Measurements from ENCODE around the gene HECTD4. TPM values are rescaled to one million over a fixed set of nuclear protein-coding genes. Genes with fewer than 3 reads are reported as not detected.

The HECTD4 gene
- total and polyA plus RNA-seq, 9 of the 15 experiments (the other 6 are each of a cell fraction or from before 2014, with no cell fraction given), result 3.5 to 33.3 (median 13.5) TPM

DNA sequence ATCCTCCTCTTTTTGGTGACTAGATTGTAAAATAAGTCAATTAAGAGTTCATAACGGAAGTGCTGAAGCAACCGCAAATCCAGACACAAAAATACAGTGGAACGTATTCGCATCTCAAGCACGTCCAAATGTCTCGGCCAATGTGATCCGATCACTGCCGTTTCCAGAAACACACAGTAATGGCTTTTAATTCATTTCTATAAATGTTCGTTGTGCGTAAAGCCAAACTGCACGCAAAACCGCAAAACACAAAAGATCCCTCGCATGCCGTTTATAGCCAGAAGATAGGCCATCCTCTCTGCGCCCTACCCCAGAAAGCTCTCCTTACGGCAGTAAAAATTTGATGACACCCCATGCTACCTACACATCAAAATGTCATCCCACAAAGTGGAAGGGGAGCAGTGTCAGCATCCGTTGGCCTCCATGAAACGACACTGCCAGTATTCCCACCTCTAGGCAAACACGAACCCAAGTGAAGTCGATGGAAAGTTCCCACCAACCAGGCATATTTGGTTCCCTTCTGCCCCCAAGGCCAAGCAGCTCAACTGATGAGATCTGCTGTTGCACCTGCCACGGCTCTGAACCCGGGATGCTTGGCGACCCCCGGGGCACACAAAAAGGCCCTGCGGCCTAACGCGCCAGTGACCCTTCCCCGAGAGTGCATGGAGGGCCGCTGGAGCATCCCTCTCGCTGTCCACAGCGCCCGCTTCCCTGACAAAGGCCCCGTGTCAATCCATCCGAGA, 1.4 kb downstream of the HECTD4 start (continued):
- no peak for TF ChIP-seq BRD4 (IDR thresholded peaks at IDR 0.05)
- TF ChIP-seq, protein P1, sequence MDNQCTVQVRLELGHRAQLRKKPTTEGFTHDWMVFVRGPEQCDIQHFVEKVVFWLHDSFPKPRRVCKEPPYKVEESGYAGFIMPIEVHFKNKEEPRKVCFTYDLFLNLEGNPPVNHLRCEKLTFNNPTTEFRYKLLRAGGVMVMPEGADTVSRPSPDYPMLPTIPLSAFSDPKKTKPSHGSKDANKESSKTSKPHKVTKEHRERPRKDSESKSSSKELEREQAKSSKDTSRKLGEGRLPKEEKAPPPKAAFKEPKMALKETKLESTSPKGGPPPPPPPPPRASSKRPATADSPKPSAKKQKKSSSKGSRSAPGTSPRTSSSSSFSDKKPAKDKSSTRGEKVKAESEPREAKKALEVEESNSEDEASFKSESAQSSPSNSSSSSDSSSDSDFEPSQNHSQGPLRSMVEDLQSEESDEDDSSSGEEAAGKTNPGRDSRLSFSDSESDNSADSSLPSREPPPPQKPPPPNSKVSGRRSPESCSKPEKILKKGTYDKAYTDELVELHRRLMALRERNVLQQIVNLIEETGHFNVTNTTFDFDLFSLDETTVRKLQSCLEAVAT (IDR thresholded peaks at IDR 0.05), result peak in 1 of 2 experiments; percentile 80; a peak in 2 of 4 replicates
- TF ChIP-seq, protein P2, sequence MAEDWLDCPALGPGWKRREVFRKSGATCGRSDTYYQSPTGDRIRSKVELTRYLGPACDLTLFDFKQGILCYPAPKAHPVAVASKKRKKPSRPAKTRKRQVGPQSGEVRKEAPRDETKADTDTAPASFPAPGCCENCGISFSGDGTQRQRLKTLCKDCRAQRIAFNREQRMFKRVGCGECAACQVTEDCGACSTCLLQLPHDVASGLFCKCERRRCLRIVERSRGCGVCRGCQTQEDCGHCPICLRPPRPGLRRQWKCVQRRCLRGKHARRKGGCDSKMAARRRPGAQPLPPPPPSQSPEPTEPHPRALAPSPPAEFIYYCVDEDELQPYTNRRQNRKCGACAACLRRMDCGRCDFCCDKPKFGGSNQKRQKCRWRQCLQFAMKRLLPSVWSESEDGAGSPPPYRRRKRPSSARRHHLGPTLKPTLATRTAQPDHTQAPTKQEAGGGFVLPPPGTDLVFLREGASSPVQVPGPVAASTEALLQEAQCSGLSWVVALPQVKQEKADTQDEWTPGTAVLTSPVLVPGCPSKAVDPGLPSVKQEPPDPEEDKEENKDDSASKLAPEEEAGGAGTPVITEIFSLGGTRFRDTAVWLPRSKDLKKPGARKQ (CRISPR knock-in tag; IDR thresholded peaks at IDR 0.05), result peak; percentile 62; the same call in 1 of the 2 replicates
- TF ChIP-seq ZFX (CRISPR knock-in tag; IDR thresholded peaks at IDR 0.05), result peak; percentile 41; the same call in 1 of the 2 replicates

DNA sequence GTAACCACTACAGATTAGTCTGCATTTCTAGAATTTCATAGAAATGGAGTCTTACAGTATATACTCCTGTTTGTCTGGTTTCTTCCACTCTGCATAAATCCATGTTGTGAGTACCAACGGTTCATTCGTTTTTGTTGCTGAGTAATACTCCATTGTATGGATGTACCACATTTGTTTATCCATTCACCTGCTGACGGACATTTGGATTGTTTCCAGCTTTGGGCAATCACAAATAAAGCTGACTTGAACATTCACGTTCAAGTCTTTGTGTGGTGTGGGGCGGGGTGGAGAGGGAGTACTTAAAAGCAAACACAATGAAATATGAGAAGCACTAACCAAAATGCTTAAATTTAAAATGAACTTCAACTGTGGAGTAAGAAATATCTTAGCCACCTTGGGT, 7.1 kb downstream of the HECTD4 start:
- ChIA-PET POLR2A (interaction anchor here (0.8 to 1.6 kb wide), 4 partner anchors 10 to 24 kb away, joined by 3 to 5 read pairs (median 3); no protein-coding TSS in a partner anchor), CTCF (ENCODE audit: low intra/inter-chr PET ratio) (no interaction called here)
- FAIRE-seq, result no peak
- Histone ChIP-seq H3K9ac (ENCODE audit: insufficient read depth in 1 of 2, low read depth in 2 of 2, low read length in 2 of 2) (no peak overlapping the region), H2AFZ (ENCODE audit: low read depth, low read length) (no peak overlapping the region), H3K79me2 (ENCODE audit: control insufficient read depth, insufficient read depth, low read length) (peaks cover 89% of the 10 kb centered on the region), H3K4me1 (replicated peaks in 1 of 2; ENCODE audit: control insufficient read depth in 2 of 2, insufficient read depth in 2 of 2, low read length in 2 of 2) (peaks cover 23 to 36% of the 10 kb centered on the region in 2 experiments), H3K27me3 (ENCODE audit: control insufficient read depth in 2 of 2, insufficient read depth in 2 of 2, low read length in 2 of 2) (no peaks in the 10 kb centered on the region), H3K9me1 (ENCODE audit: control insufficient read depth, insufficient read depth, low read length) (no peaks in the 10 kb centered on the region), H4K20me1 (replicated peaks; ENCODE audit: control insufficient read depth, insufficient read depth, low read length) (no peaks in the 10 kb centered on the region), H3K27ac (ENCODE audit: extremely low read depth, low read depth, low read length) (peak overlapping the region; percentile 13; the same call in 1 of the 3 replicates), H3K4me2 (ENCODE audit: insufficient read depth, low read length) (no peak overlapping the region), H3K36me3 (ENCODE audit: control insufficient read depth, insufficient read depth, low read length) (peaks cover 7% of the 10 kb centered on the region; the same call in 2 of the 3 replicates), H3K9me3 (replicated peaks; ENCODE audit: control insufficient read depth, insufficient read depth, low read depth, low read length) (peaks cover 6% of the 10 kb centered on the region), H3K4me3 (no peak overlapping the region)
- no peak for ATAC-seq
- WGBS (ENCODE audit: insufficient coverage, low coverage, missing lambda C conversion rate), result 45% methylated on average over 5 of the region's 5 CpGs
- peak in 1 of 4 experiments; percentile 52 for DNase-seq (ENCODE audit: extremely low read depth in 1 of 4, low spot score in 3 of 4)
- intact Hi-C loops (cut with micrococcal nuclease) (no loop called here), in situ Hi-C loops (cut with MboI) (no loop called here)
- BruUV-seq (replicated peaks), result no TSS peak
- no peak for TF ChIP-seq CBFA2T2 (conservative IDR thresholded peaks at IDR 0.05)
- TF ChIP-seq KLF10 (CRISPR knock-in tag; IDR thresholded peaks at IDR 0.05), result no peak
- TF ChIP-seq OTX1 (CRISPR knock-in tag; IDR thresholded peaks at IDR 0.05), result no peak
- 0 out of 2 replicates have a peak, but pooled peaks have one; percentile 14 for TF ChIP-seq MYBL2 (IDR thresholded peaks at IDR 0.05; ENCODE audit: low read depth)
- TF ChIP-seq MYBL2 (CRISPR knock-in tag; IDR thresholded peaks at IDR 0.05; ENCODE audit: borderline replicate concordance), result no peak
- TF ChIP-seq, protein P3, sequence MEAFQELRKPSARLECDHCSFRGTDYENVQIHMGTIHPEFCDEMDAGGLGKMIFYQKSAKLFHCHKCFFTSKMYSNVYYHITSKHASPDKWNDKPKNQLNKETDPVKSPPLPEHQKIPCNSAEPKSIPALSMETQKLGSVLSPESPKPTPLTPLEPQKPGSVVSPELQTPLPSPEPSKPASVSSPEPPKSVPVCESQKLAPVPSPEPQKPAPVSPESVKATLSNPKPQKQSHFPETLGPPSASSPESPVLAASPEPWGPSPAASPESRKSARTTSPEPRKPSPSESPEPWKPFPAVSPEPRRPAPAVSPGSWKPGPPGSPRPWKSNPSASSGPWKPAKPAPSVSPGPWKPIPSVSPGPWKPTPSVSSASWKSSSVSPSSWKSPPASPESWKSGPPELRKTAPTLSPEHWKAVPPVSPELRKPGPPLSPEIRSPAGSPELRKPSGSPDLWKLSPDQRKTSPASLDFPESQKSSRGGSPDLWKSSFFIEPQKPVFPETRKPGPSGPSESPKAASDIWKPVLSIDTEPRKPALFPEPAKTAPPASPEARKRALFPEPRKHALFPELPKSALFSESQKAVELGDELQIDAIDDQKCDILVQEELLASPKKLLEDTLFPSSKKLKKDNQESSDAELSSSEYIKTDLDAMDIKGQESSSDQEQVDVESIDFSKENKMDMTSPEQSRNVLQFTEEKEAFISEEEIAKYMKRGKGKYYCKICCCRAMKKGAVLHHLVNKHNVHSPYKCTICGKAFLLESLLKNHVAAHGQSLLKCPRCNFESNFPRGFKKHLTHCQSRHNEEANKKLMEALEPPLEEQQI (IDR thresholded peaks at IDR 0.05), result 0 out of 2 replicates have a peak, but pooled peaks have one; percentile 40
- TF ChIP-seq ZNF696 (CRISPR knock-in tag; conservative IDR thresholded peaks at IDR 0.05), result no peak
- peak; percentile 89 for TF ChIP-seq NFIC (IDR thresholded peaks at IDR 0.05)
- TF ChIP-seq HDAC3 (IDR thresholded peaks at IDR 0.05; ENCODE audit: borderline replicate concordance, partially characterized antibody), result no peak

Measured in K562 (cell line).